ENCODE results near the gene DUSP16.

DNA sequence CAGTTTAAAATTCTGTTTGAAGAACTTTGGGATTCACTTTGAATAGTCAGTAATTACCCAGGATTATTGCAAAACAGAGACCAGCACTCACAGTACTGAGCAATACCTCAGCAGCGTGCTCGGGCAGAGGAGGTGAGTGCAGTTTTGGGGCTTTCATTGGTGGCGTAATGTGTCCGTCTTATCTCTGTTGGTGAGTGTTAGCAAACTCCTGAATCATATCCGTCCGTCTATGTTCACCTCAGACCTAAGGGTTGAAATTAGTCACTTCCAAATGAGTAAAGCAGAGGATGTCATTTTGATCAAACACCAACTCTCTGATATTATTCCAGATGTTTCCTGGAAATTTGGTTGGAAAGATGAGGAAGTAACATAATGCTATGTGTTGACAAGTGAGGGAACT, 123.0 kb downstream of the DUSP16 start:
- TF ChIP-seq, protein P1, sequence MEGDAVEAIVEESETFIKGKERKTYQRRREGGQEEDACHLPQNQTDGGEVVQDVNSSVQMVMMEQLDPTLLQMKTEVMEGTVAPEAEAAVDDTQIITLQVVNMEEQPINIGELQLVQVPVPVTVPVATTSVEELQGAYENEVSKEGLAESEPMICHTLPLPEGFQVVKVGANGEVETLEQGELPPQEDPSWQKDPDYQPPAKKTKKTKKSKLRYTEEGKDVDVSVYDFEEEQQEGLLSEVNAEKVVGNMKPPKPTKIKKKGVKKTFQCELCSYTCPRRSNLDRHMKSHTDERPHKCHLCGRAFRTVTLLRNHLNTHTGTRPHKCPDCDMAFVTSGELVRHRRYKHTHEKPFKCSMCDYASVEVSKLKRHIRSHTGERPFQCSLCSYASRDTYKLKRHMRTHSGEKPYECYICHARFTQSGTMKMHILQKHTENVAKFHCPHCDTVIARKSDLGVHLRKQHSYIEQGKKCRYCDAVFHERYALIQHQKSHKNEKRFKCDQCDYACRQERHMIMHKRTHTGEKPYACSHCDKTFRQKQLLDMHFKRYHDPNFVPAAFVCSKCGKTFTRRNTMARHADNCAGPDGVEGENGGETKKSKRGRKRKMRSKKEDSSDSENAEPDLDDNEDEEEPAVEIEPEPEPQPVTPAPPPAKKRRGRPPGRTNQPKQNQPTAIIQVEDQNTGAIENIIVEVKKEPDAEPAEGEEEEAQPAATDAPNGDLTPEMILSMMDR (IDR thresholded peaks at IDR 0.05; ENCODE audit: control extremely low read depth in 1 of 3, insufficient read depth in 1 of 3, low read depth in 1 of 3, low read length in 3 of 3): no peak
- TF ChIP-seq JUND (IDR thresholded peaks at IDR 0.05; ENCODE audit: low read length) (no peak), TBP (IDR thresholded peaks at IDR 0.05; ENCODE audit: low read depth, low read length) (no peak), POLR2A (IDR thresholded peaks at IDR 0.05; ENCODE audit: control extremely low read depth in 1 of 2, low read depth in 2 of 2, low read length in 2 of 2) (no peak), KDM1A (IDR thresholded peaks at IDR 0.05; ENCODE audit: borderline replicate concordance, low read length) (no peak), EZH2 (IDR thresholded peaks at IDR 0.05; ENCODE audit: low read depth, low read length, severe bottlenecking) (no peak), TAF7 (optimal IDR thresholded peaks at IDR 0.05; ENCODE audit: borderline replicate concordance, low read depth, low read length) (no peak), EGR1 (IDR thresholded peaks at IDR 0.05; ENCODE audit: borderline replicate concordance, low read depth, low read length) (no peak), MAFK (IDR thresholded peaks at IDR 0.05; ENCODE audit: low read depth, low read length) (no peak)
- TF ChIP-seq, protein P2, sequence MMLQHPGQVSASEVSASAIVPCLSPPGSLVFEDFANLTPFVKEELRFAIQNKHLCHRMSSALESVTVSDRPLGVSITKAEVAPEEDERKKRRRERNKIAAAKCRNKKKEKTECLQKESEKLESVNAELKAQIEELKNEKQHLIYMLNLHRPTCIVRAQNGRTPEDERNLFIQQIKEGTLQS (IDR thresholded peaks at IDR 0.05; ENCODE audit: insufficient read depth, low read depth, low read length): no peak
